Endometrial microvascular endothelial cells (primary cell): Measurements from ENCODE around the gene ZFP1. TPM values are rescaled to one million over a fixed set of nuclear protein-coding genes. Genes with fewer than 3 reads are reported as not detected.

Experiments used
- in situ Hi-C: cut with HindIII; loops from 2 replicates; pipeline ENCODE4 v1.10.0; 2017; ENCODE audit warnings: low sequenced_read_pairs, low pct_unique_long_range_greater_than_20kb; ENCODE audit errors: inconsistent ontology term
- total RNA-seq: library from RNA; depleted of rRNA; stranded (reverse); fragments of >200 nt; gene quantifications from one replicate; pipeline ENCODE4 v1.2.3, GENCODE V29; 2015; ENCODE audit errors: inconsistent ontology term

ZFP1 gene
- 3.8 TPM for total RNA-seq

DNA sequence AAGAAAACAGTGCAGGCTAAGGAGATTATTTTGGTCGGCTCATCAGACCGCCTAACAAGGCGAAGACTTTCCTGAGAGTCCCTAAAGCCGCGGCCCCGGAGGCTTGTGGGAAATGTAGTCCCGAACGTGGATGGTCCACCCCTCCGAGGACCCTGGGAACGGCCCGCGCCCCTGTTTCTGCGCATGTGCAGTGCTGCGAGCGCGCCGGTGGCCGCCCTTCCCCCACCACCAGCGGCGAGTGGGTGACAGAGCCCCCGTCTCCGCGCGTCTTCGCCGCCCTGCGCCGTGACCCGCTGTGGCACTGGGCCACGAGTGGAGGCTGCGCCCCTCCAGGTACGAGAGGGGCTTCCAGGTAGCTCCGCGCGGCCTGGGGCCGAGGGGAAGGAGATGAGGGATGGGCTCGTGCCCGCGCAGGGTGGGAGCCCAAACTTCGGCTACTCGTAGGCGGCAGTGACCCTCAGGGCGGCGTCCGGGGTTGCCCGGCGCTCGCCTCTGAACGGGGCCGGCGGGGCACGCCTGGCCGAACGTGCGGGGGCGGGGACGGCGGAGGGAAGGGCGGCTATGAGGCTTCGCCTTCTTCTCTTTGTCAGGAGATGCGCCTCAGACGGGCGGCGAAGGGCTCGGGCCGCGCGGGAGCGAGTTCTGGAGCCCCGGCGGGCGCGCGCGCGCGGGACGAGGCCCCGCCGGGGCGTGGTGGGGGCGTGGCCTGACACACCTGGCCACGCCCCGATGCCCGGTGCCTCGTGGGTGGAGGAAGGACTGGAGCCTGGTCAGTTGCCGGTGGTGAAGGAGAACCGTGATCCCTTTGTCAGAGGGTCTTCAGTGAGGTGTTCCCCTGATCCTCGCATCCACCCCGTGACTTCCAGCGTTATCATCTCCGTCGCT is at the start of gene ZFP1:
Gene ZFP1, plus strand, starts transcription at position 214 of the 885 bp plus-strand sequence. CDS start 4,428 bp downstream, outside the sequence.
- in situ Hi-C loops, result no loop called here

DNA sequence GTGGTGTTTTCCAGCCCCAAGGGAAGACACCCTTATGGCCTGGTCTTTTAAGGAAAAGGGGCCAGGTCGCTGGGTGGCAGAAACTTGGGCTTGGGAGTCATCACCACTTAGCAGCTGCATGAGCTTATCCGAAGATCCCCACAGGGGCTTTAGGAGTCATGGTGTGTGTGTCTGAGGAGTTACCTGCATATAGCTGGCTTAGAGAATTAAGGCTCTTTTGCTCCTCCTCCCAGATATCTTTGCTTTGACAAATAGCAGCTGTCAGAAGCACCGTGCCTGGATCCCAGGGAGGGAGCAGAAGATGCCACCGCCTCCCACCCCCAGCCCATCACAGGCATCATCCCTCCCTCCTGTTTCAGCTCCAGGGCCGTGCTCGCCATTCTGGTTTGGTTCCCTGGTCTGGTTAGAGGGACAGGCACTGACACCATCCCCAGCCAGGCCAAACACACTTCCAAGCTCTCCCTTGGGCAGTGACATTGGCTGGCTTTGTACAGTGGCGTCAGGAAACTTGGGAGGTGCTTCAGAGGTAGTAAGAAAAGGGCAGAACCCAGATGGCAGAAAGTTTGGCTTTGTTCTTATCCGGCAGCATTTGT is 49.2 kb upstream of the ZFP1 start:
- in situ Hi-C loops, result no loop called here

GRCh38 chr16:75099738-75100602 is 48.4 kb upstream of the ZFP1 start:
- in situ Hi-C loops, result no loop called here

DNA sequence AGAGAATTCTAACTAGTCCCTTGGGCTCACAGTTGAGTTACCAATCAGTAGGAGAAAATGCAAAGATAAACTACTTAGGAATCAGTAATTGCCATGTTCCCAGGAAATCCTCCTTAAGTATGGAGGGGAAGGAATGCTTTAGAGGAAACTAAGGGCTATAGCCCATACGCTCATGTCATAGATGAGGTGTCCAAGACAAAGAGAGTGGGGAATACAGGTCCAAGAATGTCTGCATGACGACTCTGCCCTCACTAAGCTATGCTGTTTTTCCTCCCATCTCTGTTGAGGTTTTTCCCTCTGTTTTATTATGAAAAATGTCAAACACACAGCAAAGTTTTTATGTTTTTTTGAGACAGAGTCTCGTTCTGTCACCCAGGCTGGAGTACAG is 47.7 kb upstream of the ZFP1 start:
- in situ Hi-C loops, result no loop called here

GRCh38 chr16:75101635-75102034 is 46.7 kb upstream of the ZFP1 start:
- in situ Hi-C loops, result no loop called here

- in situ Hi-C loops, result no loop called here
These were observed 45.7 kb upstream of the ZFP1 start for GRCh38 chr16:75102595-75102994.

DNA sequence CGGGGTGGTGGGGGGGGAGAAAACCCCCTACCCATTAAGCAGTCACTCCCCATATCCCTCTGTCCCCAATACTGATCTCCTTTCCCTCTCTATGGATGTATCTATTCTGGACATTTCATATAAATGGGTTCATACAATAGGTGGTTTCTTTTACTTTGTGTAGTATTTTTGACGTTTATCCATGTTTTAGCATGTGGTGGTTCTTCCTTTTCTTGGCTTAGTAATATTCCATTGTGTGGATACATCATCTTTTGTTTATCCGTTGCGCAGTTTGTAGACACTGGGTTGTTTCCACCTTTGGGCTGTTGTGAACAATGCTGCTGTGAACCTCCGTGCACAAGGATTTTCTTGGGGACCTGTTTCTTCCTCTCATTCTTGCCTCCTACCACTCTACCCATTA is 44.3 kb upstream of the ZFP1 start:
- in situ Hi-C loops, result no loop called here

DNA sequence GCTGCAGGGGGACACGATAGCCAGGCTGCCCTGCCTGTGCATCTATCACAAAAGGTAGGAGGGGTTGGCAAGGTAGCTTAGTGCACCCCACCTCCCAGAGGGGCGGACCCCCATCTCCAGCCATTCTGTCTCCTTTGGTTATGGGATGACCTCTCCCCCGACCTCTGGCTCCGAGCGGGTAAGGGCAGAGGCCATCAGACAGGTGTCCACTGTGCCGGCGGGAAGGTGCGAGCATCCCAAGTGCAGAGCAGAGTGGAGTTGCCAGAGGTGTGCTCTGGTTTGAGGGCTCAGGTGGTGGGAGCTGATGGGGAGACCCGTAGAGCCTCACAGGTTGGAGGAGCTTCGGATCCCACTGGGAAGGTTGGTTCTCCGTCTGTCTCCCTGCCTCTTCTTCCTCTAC is 43.5 kb upstream of the ZFP1 start:
- in situ Hi-C loops, result no loop called here

- in situ Hi-C loops, result no loop called here
These were observed 42.8 kb upstream of the ZFP1 start for GRCh38 chr16:75105306-75106061.

GRCh38 chr16:75106351-75107274 is 41.7 kb upstream of the ZFP1 start:
- in situ Hi-C loops, result no loop called here

GRCh38 chr16:75107505-75107904 is 40.8 kb upstream of the ZFP1 start:
- in situ Hi-C loops, result no loop called here

GRCh38 chr16:75108792-75109731 is 39.3 kb upstream of the ZFP1 start:
- in situ Hi-C loops, result no loop called here

GRCh38 chr16:75109732-75110243 is 38.5 kb upstream of the ZFP1 start:
- in situ Hi-C loops, result no loop called here

DNA sequence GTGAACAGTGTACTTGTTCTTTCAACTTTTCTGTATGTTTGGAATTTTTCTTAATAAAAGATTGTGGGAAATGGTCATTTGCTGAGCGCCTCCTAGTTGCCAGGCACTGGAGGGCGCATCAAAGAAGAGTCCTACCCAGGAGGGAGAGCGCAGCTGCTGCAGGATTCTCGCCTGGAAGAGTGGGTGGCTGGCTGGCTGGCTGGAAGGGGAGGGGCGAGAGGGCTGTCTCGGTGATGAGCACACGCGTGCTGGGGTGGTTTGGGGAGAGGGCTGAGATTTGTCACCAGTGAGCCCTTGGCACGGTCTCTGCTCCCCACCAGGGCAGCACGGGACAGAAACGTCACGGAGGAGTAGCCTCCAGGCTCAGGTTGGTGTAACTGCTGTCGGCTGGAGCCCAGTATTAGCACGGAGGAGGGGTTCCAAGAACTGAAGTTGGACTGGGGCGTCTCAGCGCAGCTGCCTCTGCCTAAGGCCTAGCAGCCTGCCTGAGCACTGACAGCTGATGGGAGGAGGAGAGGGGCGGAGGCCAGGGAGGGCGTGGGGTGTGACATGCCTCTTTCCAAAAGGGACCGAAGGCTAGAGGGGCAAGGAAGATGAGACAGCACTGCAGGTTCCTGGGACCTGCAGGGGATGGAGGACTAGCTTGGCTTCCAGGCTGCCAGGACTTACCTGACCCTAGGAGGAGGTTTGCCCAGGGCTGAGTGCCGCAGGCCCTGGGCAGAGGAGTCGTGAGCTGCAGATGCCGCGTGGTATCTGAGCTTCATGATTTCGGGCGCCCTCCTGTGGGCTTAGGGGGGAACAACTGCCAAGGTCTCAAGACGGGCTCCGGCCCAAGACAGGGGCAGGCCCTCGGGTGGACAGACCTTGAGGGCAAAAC is 37.4 kb upstream of the ZFP1 start:
- in situ Hi-C loops, result no loop called here

GRCh38 chr16:75111514-75111940 is 36.8 kb upstream of the ZFP1 start:
- in situ Hi-C loops, result no loop called here
